SK-N-MC (cell line): ENCODE results near the gene BCKDHB.

Experiments
- EZH2 ChIP-seq: fragments of 200-600 bp; sonication (generic); IDR thresholded peaks from one replicate; pipeline ENCODE4 v1.6.1; 2017; ENCODE audit warnings: antibody characterized with exemption
- POLR2AphosphoS5 ChIP-seq: IDR thresholded peaks from 2 replicates; pipeline ENCODE4 v1.6.1; 2012; ENCODE audit warnings: mild to moderate bottlenecking, low read depth, low read length, borderline replicate concordance

GRCh38 chr6:80276861-80277260, 170.4 kb downstream of the BCKDHB start:
- no peak for TF ChIP-seq EZH2
- no peak for TF ChIP-seq POLR2AphosphoS5
